C4-2B (cell line): ENCODE measurements around the gene PGM1.

ENCODE experiments used
- H3K27ac ChIP-seq: fragments of 450-650 bp; 2 replicates; pipeline ENCODE4 v1.5.1; 2017
- CTCF ChIP-seq: fragments of 450-650 bp; conservative IDR thresholded peaks from 2 replicates; pipeline ENCODE4 v1.5.1; 2017; ENCODE audit warnings: mild to moderate bottlenecking
- ZFX ChIP-seq: fragments of 450-650 bp; IDR thresholded peaks from 2 replicates; pipeline ENCODE4 v1.6.1; 2017

Gene PGM1

GRCh38 chr1:63630666-63631065 is 37.5 kb downstream of the PGM1 start:
- H3K27ac ChIP-seq = no peak overlapping the region
- no peak for TF ChIP-seq ZFX

GRCh38 chr1:63632110-63632509 is 38.9 kb downstream of the PGM1 start:
- TF ChIP-seq CTCF (no peak), ZFX (no peak)
- H3K27ac ChIP-seq = no peak overlapping the region

GRCh38 chr1:63633281-63633680 is 40.1 kb downstream of the PGM1 start:
- no peak overlapping the region for H3K27ac ChIP-seq
- TF ChIP-seq CTCF (no peak), ZFX (no peak)

- no peak for TF ChIP-seq ZFX
- H3K27ac ChIP-seq = no peak overlapping the region
Measured at GRCh38 chr1:63634471-63634870, 41.3 kb downstream of the PGM1 start.

GRCh38 chr1:63635681-63636080 is 42.5 kb downstream of the PGM1 start:
- no peak for TF ChIP-seq ZFX
- no peak for TF ChIP-seq CTCF
- no peak overlapping the region for H3K27ac ChIP-seq

- no peak for TF ChIP-seq ZFX
- TF ChIP-seq CTCF = no peak
- no peak overlapping the region for H3K27ac ChIP-seq
Measured at GRCh38 chr1:63636192-63637105, 43.2 kb downstream of the PGM1 start.

GRCh38 chr1:63638471-63638870 is 45.3 kb downstream of the PGM1 start:
- TF ChIP-seq CTCF = no peak
- no peak for TF ChIP-seq ZFX
- H3K27ac ChIP-seq = no peak overlapping the region

GRCh38 chr1:63638875-63639274 is 45.7 kb downstream of the PGM1 start:
- TF ChIP-seq CTCF (no peak), ZFX (no peak)
- no peak overlapping the region for H3K27ac ChIP-seq
